NCI-H128 (cell line): ENCODE results near the gene UQCRHL.
"Not testable (repeated sequence)": the region's sequence is repeated elsewhere in the genome, so short reads cannot be mapped to it uniquely, and the experiment has no call there.

Experiments used
- DNase-seq: peaks from one replicate; lab custom pipeline; 2025; ENCODE audit not compliant: unreplicated experiment; lab: John Stamatoyannopoulos, UW

The UQCRHL gene

DNA sequence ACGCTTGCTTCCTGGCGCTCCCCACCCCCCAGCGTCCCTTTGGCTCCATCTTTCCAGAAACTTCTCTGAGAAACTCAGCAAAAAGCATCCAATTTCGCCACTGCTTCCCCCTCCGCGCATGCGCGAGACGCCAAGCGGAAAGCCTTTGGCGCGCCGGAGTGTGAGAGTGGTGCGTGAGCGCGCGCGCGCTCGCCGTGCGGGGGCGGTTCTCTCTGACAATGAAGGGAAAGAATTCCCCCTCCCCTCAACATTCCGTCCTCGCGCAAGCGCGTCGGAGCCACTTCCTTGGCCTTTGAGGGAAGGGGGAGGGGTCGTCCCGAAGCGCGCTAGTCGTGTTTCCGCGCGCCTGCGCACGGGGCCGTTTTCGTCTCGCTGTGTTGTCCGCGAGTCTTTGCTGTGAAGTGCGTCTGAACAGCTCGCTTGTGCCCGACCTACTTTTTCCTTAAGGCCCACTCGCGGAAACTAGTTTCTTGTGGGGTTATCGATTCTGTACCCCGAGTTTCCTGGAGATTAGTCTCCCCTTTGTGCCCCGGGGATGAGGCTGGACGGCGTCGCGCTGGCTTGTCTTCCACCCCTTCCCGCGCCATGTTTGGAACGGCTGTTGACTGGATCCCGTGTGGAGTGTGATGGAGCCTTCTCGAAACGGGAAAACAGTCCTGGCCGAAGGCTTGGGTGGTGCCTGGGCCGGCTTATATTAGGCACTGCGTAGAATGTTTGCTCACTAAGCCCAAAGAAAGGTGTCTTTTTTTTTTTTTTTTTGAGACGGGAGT is 28.5 kb upstream of the UQCRHL start:
- peak; percentile 99 for DNase-seq

DNA sequence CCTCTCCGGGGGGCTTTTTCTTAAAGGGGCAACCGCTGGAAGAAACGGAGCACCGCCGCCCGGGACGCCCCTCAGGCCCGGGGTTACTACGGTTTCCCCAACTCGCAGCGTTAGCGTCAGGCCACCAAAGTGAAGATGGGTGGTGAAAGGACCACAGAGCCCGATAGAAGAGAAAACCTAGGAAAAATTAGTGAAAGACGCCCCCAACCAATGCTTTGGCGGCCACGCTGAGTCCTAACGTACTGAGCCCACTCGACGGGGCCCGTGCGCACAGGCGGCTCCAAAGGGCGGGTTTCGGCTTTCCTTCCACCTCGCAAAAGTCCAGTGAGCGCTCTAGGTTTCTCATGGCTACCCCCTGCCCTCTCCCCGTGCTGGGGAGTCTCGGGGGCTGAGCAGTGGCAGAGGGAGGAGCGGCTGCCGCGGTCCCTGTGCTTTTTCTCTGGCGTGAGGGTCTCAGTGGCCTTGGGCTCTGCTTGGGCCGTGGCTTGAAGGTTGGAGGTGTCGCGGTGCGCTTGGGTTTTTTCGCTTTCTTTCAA is 27.8 kb upstream of the UQCRHL start:
- DNase-seq = no peak

GRCh38 chr1:15834406-15835204 is 27.2 kb upstream of the UQCRHL start:
- DNase-seq = peak; percentile 92

DNA sequence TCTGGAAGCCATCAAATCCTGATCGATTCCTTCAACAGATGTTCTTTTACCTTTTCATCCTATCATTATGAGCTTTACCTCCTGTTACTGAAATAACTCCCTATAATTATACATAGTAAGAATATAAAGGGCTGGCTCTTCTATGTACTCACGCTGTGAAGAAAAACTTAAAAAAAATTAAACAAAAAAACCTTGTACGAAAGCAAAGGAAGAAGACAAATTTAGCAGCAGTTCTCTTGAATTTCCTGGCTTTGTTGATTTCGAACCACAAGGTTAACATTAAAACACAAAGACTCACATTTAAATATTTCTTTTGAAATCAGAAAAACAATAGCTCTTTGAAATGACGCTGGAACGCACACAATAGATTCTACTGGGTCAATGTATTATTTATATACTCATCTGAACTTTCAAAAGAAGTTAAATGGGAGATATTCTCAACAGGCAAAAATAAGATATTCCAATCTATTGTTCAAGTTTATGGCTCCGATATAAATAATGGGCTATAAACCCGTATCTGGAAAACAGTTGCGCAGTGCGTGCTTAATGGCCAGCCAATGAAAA is 26.5 kb upstream of the UQCRHL start:
- DNase-seq = no peak

GRCh38 chr1:15833069-15833679 is 25.7 kb upstream of the UQCRHL start:
- DNase-seq = no peak

DNA sequence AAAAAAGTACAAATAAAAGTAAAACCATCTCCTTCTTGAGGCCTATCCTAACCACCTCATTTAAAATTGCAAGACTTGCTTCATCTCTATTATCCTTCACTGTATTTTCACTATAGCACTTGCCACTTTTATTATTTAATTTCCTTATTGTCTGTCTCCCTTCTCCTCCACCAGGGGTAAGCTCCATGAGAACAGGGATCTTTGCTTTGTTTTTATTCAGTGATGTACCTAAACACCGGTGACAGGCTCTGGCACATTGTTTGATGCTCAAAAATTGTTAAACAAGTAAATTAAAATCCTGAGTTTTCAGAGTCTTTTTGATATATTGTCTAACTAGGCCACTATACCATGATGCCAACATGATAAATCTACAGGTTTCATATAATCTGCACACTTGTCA is 22.8 kb upstream of the UQCRHL start:
- no peak for DNase-seq

GRCh38 chr1:15828931-15829330 is 21.5 kb upstream of the UQCRHL start:
- not testable (repeated sequence) for DNase-seq

- not testable (repeated sequence) for DNase-seq
Measured at GRCh38 chr1:15827567-15827966, 20.1 kb upstream of the UQCRHL start.

DNA sequence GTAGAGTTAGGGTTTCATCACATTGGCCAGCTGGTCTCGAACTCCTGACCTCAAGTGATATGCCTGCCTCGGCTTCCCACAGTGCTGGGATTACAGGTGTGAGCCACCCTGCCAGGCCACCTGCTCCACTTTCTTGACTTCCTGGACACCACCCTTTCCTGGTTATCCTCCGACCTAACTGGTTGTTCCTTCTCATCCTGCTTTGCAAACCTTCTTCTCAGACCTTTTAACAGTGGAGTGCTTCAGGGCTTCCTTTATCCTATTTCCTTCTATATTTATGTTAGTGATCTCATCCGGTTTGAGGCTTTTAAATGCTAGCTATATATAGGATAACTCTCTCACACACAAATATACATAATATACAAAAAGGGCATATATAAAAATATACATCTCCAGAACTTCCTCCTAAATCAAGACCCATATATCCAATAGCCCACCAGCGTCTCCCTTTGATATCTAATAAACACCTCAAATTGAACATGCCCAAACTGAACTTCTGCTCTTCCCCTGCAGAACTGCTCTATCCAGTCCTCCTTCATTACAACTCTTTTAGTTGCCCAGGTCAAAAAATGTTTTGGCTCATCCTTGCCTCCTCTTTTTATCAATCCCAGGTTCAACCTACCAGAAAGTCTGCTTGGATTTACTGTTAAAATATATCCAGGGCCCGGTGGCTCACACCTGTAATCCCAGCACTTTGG is 19.5 kb upstream of the UQCRHL start:
- no peak for DNase-seq

DNA sequence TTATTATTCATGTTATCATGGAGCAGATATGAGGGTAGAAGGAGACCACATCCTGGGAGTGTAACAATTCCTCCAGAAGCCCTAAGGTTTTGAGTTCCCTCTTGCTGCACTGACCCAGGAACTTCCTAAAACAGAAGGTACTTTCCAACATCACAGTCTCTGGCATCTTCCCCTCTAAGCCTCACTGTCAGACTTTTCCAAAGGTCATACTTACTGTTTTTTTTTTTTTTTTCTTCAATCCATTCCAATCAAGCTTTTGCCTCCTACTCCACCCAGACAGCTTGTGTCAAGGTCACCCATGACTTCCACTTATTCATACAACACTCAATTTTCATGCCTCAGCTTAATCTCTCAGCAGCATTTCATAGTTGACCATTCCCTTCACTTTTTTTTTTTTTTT is 18.4 kb upstream of the UQCRHL start:
- DNase-seq = no peak

GRCh38 chr1:15820478-15820877 is 13.0 kb upstream of the UQCRHL start:
- DNase-seq = no peak

GRCh38 chr1:15816674-15817073 is 9.2 kb upstream of the UQCRHL start:
- no peak for DNase-seq

DNA sequence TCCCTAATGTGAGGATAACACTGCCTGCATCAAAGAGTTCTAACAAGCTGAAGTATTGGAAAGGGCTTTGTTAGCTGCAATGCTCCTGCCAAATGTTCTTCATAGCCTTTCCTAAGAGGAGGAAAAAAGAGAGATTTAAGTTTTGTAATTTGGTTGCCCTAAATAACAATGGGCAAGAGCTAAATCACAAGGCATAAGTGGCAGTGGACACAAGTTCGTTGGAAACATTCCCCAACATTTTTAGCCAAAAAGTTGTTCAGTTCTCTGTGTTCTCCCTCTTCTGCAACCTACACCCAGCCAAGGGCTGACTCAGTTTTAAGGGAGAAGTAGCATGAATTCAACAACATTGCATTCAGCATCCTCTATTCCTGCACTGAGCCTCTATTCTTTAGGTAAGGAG is 2.6 kb upstream of the UQCRHL start:
- no peak for DNase-seq

GRCh38 chr1:15808955-15809354 is 1.5 kb upstream of the UQCRHL start:
- DNase-seq = no peak

GRCh38 chr1:15807121-15807520 is 328 bp downstream of the UQCRHL start:
- DNase-seq = no peak

- DNase-seq = no peak
Measured at GRCh38 chr1:15804060-15804459, 3.4 kb downstream of the UQCRHL start.

DNA sequence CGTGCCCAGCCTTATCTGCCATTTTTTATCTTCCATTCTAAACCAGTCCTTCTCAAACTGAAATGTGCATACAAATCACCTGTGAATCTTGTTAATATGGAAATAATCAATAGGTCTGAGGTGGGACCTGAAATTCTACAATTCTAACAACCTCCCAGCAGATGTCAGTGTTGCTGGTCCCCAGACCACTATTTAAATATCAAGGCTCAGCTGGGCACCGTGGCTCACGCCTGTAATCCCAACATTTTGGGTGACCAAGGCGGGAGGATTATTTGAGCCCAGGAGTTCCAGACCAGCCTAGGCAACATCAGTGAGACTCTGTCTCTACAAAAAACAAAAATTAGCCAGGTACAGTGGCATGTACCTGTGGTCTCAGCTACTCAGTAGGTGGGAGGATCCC is 4.1 kb downstream of the UQCRHL start:
- no peak for DNase-seq

GRCh38 chr1:15802234-15802965 is 5.0 kb downstream of the UQCRHL start:
- DNase-seq = no peak

- DNase-seq = no peak
Measured at GRCh38 chr1:15799928-15800835, 7.3 kb downstream of the UQCRHL start.
